ENCODE results near the gene CACNA1I.

CACNA1I gene

DNA sequence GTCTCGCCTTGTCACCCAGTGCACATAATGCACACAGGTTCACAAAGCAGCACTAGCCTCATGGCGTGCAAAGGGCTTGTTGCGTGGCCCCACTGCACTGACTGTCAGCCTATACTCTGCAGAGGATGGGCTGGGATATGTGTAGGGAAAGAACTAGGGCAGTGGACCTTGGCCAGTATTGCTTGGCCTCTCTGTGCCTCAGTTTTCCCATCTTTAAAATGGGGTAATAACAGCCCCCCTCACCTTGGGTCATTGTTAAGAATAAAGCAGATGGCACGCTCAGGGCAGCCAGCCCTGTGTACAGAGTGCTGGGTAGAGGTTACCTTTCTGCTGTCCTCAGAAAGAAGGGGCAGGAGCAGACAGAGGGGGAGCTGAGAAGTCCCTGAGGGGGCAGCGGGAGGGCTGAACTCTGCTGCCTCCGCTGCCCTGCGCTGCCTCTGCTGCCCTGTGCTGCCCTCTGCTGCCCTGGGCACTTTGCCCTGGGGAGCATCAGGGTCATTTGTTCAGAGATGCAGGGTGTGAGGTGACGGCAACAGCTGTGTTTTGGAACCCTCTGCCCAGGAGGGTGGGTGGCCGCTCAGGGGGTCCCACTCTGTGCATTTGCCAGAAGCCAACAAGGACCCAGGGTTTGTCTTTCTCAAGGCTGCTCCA lies 71.2 kb downstream of the CACNA1I start:
- Histone ChIP-seq H3K4me3 (ENCODE audit: low read length) (no peak overlapping the region), H3K4me1 (ENCODE audit: control insufficient read depth, insufficient read depth, low read length) (no peaks in the 10 kb centered on the region), H3K9ac (ENCODE audit: low read length) (no peak overlapping the region), H3K27me3 (ENCODE audit: control insufficient read depth, insufficient read depth, low read length) (no peaks in the 10 kb centered on the region), H3K36me3 (ENCODE audit: control insufficient read depth, insufficient read depth, low read length) (no peaks in the 10 kb centered on the region), H3K9me3 (ENCODE audit: control insufficient read depth, low read length) (no peaks in the 10 kb centered on the region)

DNA sequence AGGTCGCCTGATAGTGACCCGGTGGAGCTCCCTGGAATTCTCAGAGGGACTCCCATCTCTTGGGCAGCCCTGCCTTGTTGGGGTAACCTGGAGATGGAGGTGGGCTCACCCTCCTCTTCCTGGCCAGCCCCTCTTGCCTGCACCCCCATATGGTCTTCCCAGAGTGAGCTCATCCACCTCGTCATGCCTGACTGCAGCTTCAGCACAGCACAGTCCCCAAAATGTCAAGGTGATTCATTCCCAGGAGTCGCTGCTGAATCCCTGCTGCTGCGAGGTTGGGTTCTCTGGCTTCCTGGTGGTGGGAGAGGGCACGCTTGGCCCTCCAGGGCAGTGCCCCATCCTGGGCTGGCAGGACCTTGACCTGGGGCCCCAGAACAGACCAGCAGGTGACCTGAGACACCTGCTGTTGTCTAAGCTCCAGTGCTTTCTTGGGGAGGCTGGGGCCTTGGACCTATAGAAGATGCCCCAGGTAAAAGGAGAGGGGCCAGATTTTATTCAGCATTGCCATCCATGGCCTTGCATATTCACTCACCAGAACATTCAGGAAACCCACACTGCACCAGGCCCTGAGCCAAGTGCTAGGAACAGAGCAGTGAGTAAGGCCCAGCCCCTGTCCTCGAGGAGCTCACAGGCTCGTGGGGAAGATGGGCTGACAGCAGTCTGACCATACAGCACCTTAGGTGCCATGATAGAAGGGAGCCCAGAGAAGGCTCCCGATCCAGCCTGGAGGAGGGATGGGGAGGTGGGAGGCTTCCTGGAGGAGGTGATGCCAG lies 72.9 kb downstream of the CACNA1I start:
- H3K27me3 ChIP-seq (ENCODE audit: control insufficient read depth, insufficient read depth, low read length): no peaks in the 10 kb centered on the region
- no peak overlapping the region for H3K9ac ChIP-seq (ENCODE audit: low read length)
- H3K36me3 ChIP-seq (ENCODE audit: control insufficient read depth, insufficient read depth, low read length): no peaks in the 10 kb centered on the region
- H3K4me1 ChIP-seq (ENCODE audit: control insufficient read depth, insufficient read depth, low read length): no peaks in the 10 kb centered on the region
- H3K9me3 ChIP-seq (ENCODE audit: control insufficient read depth, low read length): no peaks in the 10 kb centered on the region
- H3K4me3 ChIP-seq (ENCODE audit: low read length): no peak overlapping the region

DNA sequence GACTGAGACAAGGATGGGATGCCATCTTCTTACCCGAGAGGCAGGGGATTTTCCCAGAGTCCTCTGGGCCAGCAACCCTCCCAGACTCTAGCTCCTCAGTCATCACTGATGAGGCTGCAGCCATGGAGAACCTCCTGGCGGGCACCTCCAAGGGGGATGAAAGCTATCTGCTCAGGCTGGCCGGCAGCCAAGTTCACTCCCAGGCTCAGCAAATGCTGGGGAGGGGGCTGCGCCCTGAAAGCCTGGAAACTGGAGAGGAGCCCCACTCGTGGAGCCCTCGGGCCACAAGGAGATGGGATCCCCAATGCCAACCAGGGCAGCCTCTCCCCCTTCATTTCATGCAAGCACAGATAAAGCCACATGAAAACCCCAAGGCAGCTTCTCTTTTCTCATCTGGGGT lies 75.0 kb downstream of the CACNA1I start:
- no peak overlapping the region for H3K9ac ChIP-seq (ENCODE audit: low read length)
- H3K4me1 ChIP-seq (ENCODE audit: control insufficient read depth, insufficient read depth, low read length): no peaks in the 10 kb centered on the region
- no peak overlapping the region for H3K4me3 ChIP-seq (ENCODE audit: low read length)
- H3K9me3 ChIP-seq (ENCODE audit: control insufficient read depth, low read length): no peaks in the 10 kb centered on the region
- H3K27me3 ChIP-seq (ENCODE audit: control insufficient read depth, insufficient read depth, low read length): no peaks in the 10 kb centered on the region
- H3K36me3 ChIP-seq (ENCODE audit: control insufficient read depth, insufficient read depth, low read length): no peaks in the 10 kb centered on the region

DNA sequence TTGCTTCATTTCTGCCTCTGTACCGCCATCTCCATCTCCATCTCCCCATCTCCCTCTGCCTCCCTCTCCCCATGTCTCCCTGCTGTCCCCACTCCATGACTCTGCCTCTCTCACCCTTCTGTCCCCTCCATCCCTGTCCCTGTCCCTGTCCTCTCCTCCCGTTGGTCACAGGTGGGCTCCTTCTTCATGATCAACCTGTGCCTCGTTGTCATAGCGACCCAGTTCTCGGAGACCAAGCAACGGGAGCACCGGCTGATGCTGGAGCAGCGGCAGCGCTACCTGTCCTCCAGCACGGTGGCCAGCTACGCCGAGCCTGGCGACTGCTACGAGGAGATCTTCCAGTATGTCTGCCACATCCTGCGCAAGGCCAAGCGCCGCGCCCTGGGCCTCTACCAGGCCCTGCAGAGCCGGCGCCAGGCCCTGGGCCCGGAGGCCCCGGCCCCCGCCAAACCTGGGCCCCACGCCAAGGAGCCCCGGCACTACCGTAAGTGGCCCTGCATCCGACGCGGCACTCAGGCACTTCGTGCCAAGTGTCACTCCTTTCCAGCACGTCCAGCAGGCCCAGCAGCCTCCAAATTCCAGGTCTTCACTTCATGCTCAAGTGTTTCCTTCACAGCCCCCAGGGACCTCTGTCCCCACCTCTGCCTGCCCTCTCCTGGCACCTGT lies 76.0 kb downstream of the CACNA1I start:
- H3K4me1 ChIP-seq (ENCODE audit: control insufficient read depth, insufficient read depth, low read length): no peaks in the 10 kb centered on the region
- H3K9ac ChIP-seq (ENCODE audit: low read length): no peak overlapping the region
- no peaks in the 10 kb centered on the region for H3K36me3 ChIP-seq (ENCODE audit: control insufficient read depth, insufficient read depth, low read length)
- no peaks in the 10 kb centered on the region for H3K9me3 ChIP-seq (ENCODE audit: control insufficient read depth, low read length)
- H3K27me3 ChIP-seq (ENCODE audit: control insufficient read depth, insufficient read depth, low read length): no peaks in the 10 kb centered on the region
- no peak overlapping the region for H3K4me3 ChIP-seq (ENCODE audit: low read length)

DNA sequence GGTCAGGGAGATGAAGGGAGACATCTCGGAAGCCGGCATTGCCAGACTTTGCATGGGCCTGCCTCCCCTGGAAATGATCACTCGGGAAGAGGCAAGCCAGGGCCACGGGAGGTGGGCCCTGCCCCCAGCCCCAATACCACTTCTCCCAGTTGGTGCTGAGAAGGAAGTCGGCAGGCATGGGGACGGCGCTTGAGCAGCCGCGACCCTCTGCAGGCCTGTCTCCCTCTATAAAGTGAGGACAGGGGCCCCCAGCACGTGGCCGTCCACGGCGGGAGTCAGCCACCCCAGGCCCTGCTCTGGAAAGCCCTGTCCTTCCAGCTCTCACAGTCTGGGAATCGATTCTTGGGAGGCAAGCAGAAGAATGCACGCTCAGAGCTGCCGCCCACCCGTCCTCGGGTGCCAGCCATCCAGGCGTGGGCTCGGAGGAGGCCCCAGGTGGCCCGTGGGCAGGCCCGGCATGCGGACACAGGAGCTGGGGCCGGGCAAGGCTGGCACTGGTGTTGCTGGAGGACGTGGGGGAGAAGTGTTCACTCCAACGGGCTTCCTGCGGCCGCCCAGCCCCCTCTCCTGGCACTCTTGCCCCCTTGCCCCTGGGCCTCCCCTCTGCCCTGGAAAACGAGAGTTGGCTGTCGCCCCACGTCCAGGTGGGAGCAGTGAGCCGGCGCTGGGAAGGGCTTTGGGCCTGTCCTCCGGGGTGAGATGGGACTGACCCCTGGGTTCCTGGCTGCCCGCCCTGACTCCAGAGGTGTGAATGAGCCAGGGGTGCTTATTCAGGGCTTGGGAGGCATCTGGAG lies 77.5 kb downstream of the CACNA1I start:
- Histone ChIP-seq H3K4me1 (ENCODE audit: control insufficient read depth, insufficient read depth, low read length) (no peaks in the 10 kb centered on the region), H3K4me3 (ENCODE audit: low read length) (no peak overlapping the region), H3K27me3 (ENCODE audit: control insufficient read depth, insufficient read depth, low read length) (no peaks in the 10 kb centered on the region), H3K9ac (ENCODE audit: low read length) (no peak overlapping the region), H3K36me3 (ENCODE audit: control insufficient read depth, insufficient read depth, low read length) (no peaks in the 10 kb centered on the region), H3K9me3 (ENCODE audit: control insufficient read depth, low read length) (no peaks in the 10 kb centered on the region)

DNA sequence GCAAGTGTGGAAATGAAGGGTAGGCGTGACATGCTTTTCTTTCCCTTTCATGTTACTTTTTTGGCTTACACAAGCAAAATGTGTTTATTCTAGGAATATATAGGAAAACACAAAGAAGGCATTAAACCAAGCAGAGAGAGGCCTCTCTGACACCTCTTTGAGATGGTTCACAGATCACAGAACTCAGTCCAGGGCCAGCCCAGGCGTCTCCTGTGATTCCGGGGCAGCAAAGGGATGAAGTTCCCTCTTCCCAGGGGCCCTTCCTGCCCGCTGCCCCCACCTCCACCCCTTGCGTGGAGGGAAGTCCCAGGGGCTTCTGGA lies 78.0 kb downstream of the CACNA1I start:
- Histone ChIP-seq H3K4me3 (ENCODE audit: low read length) (no peak overlapping the region), H3K9me3 (ENCODE audit: control insufficient read depth, low read length) (no peaks in the 10 kb centered on the region), H3K36me3 (ENCODE audit: control insufficient read depth, insufficient read depth, low read length) (no peaks in the 10 kb centered on the region), H3K4me1 (ENCODE audit: control insufficient read depth, insufficient read depth, low read length) (no peaks in the 10 kb centered on the region), H3K27me3 (ENCODE audit: control insufficient read depth, insufficient read depth, low read length) (no peaks in the 10 kb centered on the region), H3K9ac (ENCODE audit: low read length) (no peak overlapping the region)

DNA sequence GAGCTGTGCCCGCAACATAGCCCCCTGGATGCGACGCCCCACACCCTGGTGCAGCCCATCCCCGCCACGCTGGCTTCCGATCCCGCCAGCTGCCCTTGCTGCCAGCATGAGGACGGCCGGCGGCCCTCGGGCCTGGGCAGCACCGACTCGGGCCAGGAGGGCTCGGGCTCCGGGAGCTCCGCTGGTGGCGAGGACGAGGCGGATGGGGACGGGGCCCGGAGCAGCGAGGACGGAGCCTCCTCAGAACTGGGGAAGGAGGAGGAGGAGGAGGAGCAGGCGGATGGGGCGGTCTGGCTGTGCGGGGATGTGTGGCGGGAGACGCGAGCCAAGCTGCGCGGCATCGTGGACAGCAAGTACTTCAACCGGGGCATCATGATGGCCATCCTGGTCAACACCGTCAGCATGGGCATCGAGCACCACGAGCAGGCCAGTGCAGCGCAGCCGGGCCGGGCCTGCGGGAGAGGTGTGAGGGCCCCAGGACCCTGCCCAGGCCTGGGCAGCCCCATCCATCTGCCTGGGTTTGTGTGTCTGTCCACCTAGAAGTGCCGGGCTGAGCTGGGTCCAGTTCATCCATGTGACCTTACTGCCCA lies 79.0 kb downstream of the CACNA1I start:
- no peaks in the 10 kb centered on the region for H3K9me3 ChIP-seq (ENCODE audit: control insufficient read depth, low read length)
- no peaks in the 10 kb centered on the region for H3K27me3 ChIP-seq (ENCODE audit: control insufficient read depth, insufficient read depth, low read length)
- H3K9ac ChIP-seq (ENCODE audit: low read length): no peak overlapping the region
- no peak overlapping the region for H3K4me3 ChIP-seq (ENCODE audit: low read length)
- no peaks in the 10 kb centered on the region for H3K36me3 ChIP-seq (ENCODE audit: control insufficient read depth, insufficient read depth, low read length)
- no peaks in the 10 kb centered on the region for H3K4me1 ChIP-seq (ENCODE audit: control insufficient read depth, insufficient read depth, low read length)

DNA sequence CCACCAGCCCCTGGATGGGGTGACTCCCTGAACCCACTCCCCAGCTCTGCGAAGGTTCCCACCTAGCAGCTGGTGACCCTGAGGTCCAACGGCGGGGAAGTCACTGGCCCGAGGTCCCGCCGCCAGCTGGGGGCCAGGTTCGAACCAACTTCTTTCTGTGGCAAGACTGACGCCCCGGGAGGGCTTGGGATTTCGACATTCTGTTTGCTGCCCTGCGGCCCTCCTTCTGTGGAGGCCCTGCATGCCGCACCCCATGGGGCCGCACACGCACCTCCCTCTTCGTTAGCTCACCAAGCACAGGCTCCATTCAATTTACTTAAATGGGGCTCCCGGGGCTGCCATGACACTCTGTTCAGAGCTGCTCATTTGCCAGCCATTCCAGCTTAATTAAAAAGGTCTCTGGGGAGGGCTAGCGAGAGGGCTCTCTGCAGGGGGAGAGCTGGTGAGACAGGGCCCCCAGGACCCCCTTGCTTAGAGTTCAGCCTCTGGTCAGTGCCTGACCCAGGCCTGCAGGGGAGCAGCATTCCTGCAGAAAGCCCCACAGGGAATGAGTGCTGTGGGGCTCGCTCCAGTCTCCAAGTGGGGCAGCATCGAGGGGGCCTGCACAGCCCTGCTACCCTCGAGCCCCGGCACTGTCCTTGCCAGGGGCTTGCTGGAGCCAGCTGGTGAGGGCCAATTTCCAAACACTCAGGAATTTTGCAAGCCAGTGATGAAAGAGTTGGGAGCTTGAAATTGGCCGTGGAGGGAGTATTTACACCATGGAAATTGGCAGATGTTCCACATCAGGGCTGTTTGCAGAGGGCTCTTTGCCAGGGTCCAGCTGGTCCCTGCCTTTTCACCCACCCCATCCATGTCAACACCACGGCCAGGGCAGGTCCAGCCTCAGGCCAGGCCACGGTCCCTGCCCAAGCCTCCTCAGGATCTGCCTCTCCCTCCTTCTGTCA lies 80.8 kb downstream of the CACNA1I start:
- Histone ChIP-seq H3K27me3 (ENCODE audit: control insufficient read depth, insufficient read depth, low read length) (peaks cover 11% of the 10 kb centered on the region), H3K9ac (ENCODE audit: low read length) (no peak overlapping the region), H3K9me3 (ENCODE audit: control insufficient read depth, low read length) (no peaks in the 10 kb centered on the region), H3K36me3 (ENCODE audit: control insufficient read depth, insufficient read depth, low read length) (no peaks in the 10 kb centered on the region), H3K4me3 (ENCODE audit: low read length) (no peak overlapping the region), H3K4me1 (ENCODE audit: control insufficient read depth, insufficient read depth, low read length) (no peaks in the 10 kb centered on the region)

DNA sequence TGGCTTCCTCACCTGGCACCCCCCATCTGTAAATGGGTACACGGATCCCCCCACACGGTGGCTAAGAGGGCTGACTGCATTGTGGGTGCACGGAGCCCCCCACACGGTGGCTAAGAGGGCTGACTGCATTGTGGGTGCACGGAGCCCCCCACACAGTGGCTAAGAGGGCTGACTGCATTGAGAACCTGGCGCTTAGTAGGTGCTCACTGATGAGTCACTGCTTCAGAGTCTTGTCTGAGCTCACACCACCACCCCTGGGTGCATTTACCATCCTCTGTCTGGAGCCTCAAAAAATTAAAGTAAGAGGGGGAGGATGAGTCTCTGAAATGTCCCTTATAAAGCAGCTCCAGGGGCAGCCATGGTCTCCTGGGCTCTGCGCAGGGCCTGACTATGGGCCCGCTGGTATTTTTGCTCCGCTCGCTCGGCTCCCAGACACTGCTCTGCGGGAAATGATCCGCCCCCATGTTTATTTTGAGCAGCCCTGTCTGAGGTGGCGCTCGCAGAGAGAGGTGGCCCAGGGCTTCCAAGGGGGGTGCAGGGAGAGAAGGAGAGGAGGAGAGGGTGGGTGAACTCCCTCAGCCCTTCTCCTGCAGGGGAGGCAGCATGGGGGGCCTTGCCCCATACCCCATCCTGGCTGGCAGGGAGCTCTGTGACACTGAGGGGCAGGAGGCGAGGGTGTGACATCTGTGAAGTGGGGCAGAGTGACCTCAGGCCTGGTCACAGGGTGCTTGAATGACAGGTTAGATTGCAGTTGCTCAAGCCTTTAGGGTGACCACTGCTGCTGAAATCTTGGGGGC lies 82.6 kb downstream of the CACNA1I start:
- H3K4me3 ChIP-seq (ENCODE audit: low read length): no peak overlapping the region
- H3K9ac ChIP-seq (ENCODE audit: low read length): no peak overlapping the region
- no peaks in the 10 kb centered on the region for H3K9me3 ChIP-seq (ENCODE audit: control insufficient read depth, low read length)
- H3K36me3 ChIP-seq (ENCODE audit: control insufficient read depth, insufficient read depth, low read length): no peaks in the 10 kb centered on the region
- no peaks in the 10 kb centered on the region for H3K4me1 ChIP-seq (ENCODE audit: control insufficient read depth, insufficient read depth, low read length)
- H3K27me3 ChIP-seq (ENCODE audit: control insufficient read depth, insufficient read depth, low read length): peaks cover 24% of the 10 kb centered on the region

DNA sequence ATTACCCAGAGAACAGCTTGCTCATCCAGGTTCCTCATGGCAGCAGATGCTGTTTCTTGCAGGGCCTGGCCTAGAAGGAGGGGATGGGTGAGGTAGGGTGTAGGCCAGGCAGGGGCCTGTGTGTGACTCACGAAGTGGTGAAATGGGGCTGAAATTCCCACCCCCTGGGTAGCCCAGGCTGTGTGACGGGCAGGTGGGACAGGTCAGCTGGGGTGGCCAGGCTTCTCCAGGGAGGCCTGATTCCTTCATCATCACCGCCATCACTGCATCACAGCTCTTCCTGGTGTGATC lies 83.2 kb downstream of the CACNA1I start:
- H3K9me3 ChIP-seq (ENCODE audit: control insufficient read depth, low read length): no peaks in the 10 kb centered on the region
- peaks cover 27% of the 10 kb centered on the region for H3K27me3 ChIP-seq (ENCODE audit: control insufficient read depth, insufficient read depth, low read length)
- no peak overlapping the region for H3K9ac ChIP-seq (ENCODE audit: low read length)

More for the DNA sequence above, 83.2 kb downstream of the CACNA1I start:
- Histone ChIP-seq H3K36me3 (ENCODE audit: control insufficient read depth, insufficient read depth, low read length) (no peaks in the 10 kb centered on the region), H3K4me1 (ENCODE audit: control insufficient read depth, insufficient read depth, low read length) (no peaks in the 10 kb centered on the region), H3K4me3 (ENCODE audit: low read length) (no peak overlapping the region)

All from mucosa of stomach (tissue), 1 donor.